CD4-positive, alpha-beta T cell treated with Interferon gamma for 1 hour (primary cell): ENCODE measurements around the gene FAM83F.
A peak's percentile ranks its signal among the peaks of the same experiment; 100 is the strongest.

Experiments
- DNase-seq: peaks from one replicate; pipeline ENCODE4 v3.0.0-alpha.2; 2020

Gene FAM83F

GRCh38 chr22:40039482-40040115 is 44.8 kb downstream of the FAM83F start:
- DNase-seq, result no peak

DNA sequence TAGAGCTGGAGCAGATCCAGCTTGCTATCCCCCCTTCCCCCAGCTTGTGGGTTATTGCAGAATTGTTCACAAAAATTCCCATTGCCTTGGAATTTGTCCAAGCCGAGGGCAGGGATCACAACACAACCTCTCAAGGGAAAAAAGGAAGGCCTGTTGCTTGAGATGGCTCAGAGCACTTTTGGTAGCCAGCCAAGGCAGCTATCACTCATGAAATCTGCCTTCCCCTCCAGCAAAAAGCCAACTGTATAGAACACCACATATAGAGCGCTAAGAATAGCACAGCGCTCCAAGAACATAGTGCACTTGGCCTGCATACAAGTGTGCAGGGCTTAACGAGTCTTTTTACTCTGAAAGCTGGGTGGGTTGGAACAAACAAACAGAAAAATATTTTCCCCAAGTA is 46.2 kb downstream of the FAM83F start:
- DNase-seq, result no peak

- no peak for DNase-seq
Observed at GRCh38 chr22:40041366-40042137, 46.8 kb downstream of the FAM83F start.

GRCh38 chr22:40042312-40042711 is 47.6 kb downstream of the FAM83F start:
- DNase-seq, result no peak

DNA sequence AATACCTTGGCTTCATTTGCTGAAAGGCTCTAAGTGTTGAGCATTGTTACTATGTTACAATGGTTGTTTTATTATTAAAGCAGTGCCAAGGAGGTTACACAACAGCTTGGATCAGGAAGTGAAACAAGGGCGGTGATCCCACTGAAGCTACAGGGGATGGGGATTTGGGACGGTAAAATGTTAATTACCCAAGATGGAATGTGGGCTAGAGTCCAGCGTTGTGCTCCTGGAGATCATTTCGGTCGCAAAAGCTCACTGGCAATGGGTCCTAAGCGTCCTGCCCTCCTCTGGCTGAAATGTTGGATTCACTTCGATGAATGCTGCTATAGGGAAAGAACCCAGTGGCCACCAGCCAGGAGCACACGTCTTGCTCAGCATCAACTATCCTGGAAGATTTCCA is 48.3 kb downstream of the FAM83F start:
- DNase-seq, result no peak

DNA sequence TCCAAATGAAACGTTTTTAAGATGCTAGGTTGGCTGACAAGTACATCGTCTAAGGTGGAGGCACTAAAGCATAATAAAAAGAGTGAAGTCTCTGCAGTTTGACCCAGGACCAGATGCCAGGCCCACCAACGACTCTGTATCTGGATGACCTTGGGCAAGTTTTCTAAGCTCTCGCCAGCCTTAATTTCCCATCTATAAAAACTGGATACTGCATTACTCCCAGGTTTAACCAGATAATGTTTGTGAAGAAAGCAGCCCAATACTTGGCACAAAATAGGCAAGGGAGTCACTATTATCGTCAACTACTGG is 49.0 kb downstream of the FAM83F start:
- DNase-seq, result no peak

DNA sequence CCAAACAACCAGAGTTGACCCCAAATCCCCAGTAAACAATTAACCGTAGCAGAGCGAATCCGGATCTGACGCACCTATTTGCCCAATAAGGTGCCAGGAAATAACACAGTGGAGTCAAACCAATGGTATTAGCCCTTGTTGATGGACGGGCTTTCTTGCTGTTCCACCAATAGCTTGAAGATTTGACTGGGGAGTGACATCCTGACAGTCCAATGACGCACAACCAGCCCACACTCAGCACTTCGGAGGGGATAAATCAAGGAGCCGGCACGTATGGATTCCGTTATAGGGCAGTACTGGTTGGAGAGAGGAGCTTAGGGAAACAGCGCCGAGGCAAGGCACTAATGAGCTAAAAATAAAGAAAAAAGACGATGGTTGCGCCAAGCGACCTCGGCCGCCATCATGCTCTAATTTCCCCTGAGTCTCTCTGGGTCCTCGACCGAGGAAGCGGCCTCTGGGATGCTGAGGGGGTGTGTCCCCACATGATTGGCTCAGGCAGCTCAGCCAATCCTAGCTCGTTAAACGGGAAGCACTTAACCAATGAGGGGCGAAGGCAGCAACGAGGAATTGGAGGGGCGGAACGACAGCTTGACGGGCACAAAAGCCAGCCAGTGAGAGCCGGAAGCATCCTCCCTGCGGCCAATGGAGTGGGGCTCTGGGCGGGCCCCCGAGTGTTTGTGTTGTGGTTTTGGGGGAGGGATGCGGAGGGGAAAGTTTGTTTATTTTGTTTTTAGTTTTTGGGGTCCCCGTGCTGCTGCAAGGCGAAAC is 49.5 kb downstream of the FAM83F start:
- DNase-seq, result peak; percentile 99

- DNase-seq, result peak; percentile 80
Observed at GRCh38 chr22:40044870-40045834, 50.4 kb downstream of the FAM83F start.

DNA sequence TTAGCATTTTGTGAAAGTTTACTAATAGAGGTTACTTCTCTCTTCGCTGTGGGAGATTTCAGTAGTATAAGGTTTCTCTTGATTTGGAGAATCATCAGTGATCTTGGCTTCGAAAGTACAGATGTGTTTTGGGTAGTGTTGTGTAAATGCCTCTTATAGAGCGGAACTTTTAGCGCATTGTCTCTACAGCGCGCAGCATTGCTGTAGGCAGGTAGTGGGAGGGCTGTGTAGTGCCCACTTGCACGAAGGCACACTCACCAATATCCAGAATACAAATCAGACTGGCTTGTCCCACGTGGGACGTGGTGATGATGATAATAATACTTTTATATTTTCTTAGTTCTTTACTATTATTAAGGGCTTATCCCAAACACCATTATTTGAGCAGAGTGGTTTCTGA is 51.4 kb downstream of the FAM83F start:
- no peak for DNase-seq

DNA sequence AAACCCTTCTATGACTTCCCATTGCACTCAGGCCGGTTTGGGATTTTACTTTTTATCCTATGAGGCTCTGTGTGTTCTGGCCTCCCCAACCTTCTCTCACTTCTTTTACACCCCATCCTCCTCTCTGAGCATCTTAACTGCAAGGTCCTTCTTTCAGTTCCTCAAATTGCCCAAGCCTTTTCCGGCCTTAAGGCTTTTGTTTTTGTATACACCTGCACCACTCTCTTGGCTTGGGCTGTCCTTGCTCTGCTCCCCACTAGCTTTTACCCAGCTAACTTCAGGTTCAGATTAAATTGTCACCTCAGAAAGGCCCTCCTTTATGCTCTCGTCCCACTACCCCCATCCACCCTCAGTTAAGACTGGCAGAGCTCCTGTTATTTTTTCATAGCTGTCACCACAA is 55.5 kb downstream of the FAM83F start:
- DNase-seq, result peak; percentile 37

- DNase-seq, result no peak
Observed at GRCh38 chr22:40051322-40051721, 56.6 kb downstream of the FAM83F start.

GRCh38 chr22:40053460-40053859 is 58.7 kb downstream of the FAM83F start:
- DNase-seq, result no peak

GRCh38 chr22:40054486-40054885 is 59.7 kb downstream of the FAM83F start:
- DNase-seq, result no peak

- no peak for DNase-seq
Observed at GRCh38 chr22:40055143-40055883, 60.6 kb downstream of the FAM83F start.

GRCh38 chr22:40056154-40056553 is 61.4 kb downstream of the FAM83F start:
- no peak for DNase-seq

- DNase-seq, result no peak
Observed at GRCh38 chr22:40056559-40056958, 61.8 kb downstream of the FAM83F start.

- no peak for DNase-seq
Observed at GRCh38 chr22:40057652-40058051, 62.9 kb downstream of the FAM83F start.

DNA sequence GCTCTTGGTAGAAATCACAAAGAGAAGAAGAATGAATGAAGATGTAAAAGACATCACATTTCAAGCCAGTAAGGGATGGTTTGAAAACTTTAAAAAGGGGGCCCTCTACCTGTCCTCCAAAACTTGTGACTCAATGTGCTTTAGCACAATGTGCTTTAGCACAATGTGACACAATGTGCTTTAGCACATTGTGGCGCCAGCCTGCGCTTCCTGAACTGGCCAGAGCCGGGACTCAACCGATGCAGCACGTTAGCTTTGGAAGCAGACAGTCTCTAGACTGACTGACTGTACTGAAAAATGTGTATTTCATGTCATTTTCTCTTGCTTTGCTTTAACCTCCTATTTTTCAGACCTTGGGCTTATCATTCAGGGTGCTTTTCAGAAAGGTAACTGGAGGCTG is 63.5 kb downstream of the FAM83F start:
- DNase-seq, result no peak

GRCh38 chr22:40065981-40066380 is 71.2 kb downstream of the FAM83F start:
- DNase-seq, result no peak

GRCh38 chr22:40067639-40068038 is 72.9 kb downstream of the FAM83F start:
- no peak for DNase-seq

- no peak for DNase-seq
Observed at GRCh38 chr22:40070701-40071100, 75.9 kb downstream of the FAM83F start.

- DNase-seq, result no peak
Observed at GRCh38 chr22:40071720-40072119, 77.0 kb downstream of the FAM83F start.
